ENCODE measurements around the gene CHSY3.
A peak's percentile ranks its signal among the peaks of the same experiment; 100 is the strongest.

The CHSY3 gene

GRCh38 chr5:130106480-130106879 is 202.2 kb downstream of the CHSY3 start:
- TF ChIP-seq CTCF (conservative IDR thresholded peaks at IDR 0.05; ENCODE audit: low read depth, low read length), result no peak
- Histone ChIP-seq H3K4me3 (IDR thresholded peaks at IDR 0.05; ENCODE audit: insufficient read depth, low read depth, low read length) (no peak overlapping the region), H3K4me1 (ENCODE audit: low read depth, poor library complexity, severe bottlenecking) (peaks cover 67% of the 10 kb centered on the region), H3K4me2 (no peak overlapping the region), H3K79me2 (ENCODE audit: insufficient read depth, low read depth) (no peaks in the 10 kb centered on the region), H3K36me3 (ENCODE audit: insufficient read depth) (no peaks in the 10 kb centered on the region), H4K20me1 (ENCODE audit: insufficient read depth) (no peaks in the 10 kb centered on the region), H3K27me3 (ENCODE audit: insufficient read depth, low read depth) (no peaks in the 10 kb centered on the region), H3K9ac (no peak overlapping the region), H2AFZ (ENCODE audit: low read depth) (no peak overlapping the region), H3K27ac (no peak overlapping the region)

GRCh38 chr5:130109152-130109551 is 204.9 kb downstream of the CHSY3 start:
- H3K4me2 ChIP-seq, result peak overlapping the region; percentile 78; the same call in 1 of the 2 replicates
- peak; percentile 75 for TF ChIP-seq CTCF (conservative IDR thresholded peaks at IDR 0.05; ENCODE audit: low read depth, low read length)
- no peak overlapping the region for H2AFZ ChIP-seq (ENCODE audit: low read depth)
- H3K27ac ChIP-seq, result no peak overlapping the region
- no peaks in the 10 kb centered on the region for H3K36me3 ChIP-seq (ENCODE audit: insufficient read depth)
- peaks cover 67% of the 10 kb centered on the region for H3K4me1 ChIP-seq (ENCODE audit: low read depth, poor library complexity, severe bottlenecking)
- H3K79me2 ChIP-seq (ENCODE audit: insufficient read depth, low read depth), result no peaks in the 10 kb centered on the region
- H3K27me3 ChIP-seq (ENCODE audit: insufficient read depth, low read depth), result no peaks in the 10 kb centered on the region; the same call in 1 of the 2 replicates
- no peaks in the 10 kb centered on the region for H4K20me1 ChIP-seq (ENCODE audit: insufficient read depth)
- H3K9ac ChIP-seq, result no peak overlapping the region
- H3K4me3 ChIP-seq (IDR thresholded peaks at IDR 0.05; ENCODE audit: insufficient read depth, low read depth, low read length), result no peak overlapping the region

- Histone ChIP-seq H3K9ac (no peak overlapping the region), H3K27me3 (ENCODE audit: insufficient read depth, low read depth) (no peaks in the 10 kb centered on the region; the same call in 1 of the 2 replicates), H3K4me1 (ENCODE audit: low read depth, poor library complexity, severe bottlenecking) (peaks cover 59% of the 10 kb centered on the region), H3K27ac (peak overlapping the region; percentile 50), H3K36me3 (ENCODE audit: insufficient read depth) (no peaks in the 10 kb centered on the region), H4K20me1 (ENCODE audit: insufficient read depth) (no peaks in the 10 kb centered on the region), H3K4me2 (peak overlapping the region; percentile 78), H3K79me2 (ENCODE audit: insufficient read depth, low read depth) (no peaks in the 10 kb centered on the region), H2AFZ (ENCODE audit: low read depth) (no peak overlapping the region), H3K4me3 (IDR thresholded peaks at IDR 0.05; ENCODE audit: insufficient read depth, low read depth, low read length) (no peak overlapping the region)
- no peak for TF ChIP-seq CTCF (conservative IDR thresholded peaks at IDR 0.05; ENCODE audit: low read depth, low read length)
These were observed 206.1 kb downstream of the CHSY3 start for GRCh38 chr5:130110328-130110727.

GRCh38 chr5:130111746-130112145 is 207.5 kb downstream of the CHSY3 start:
- peaks cover 57% of the 10 kb centered on the region for H3K4me1 ChIP-seq (ENCODE audit: low read depth, poor library complexity, severe bottlenecking)
- TF ChIP-seq CTCF (conservative IDR thresholded peaks at IDR 0.05; ENCODE audit: low read depth, low read length), result no peak

More at GRCh38 chr5:130111746-130112145, 207.5 kb downstream of the CHSY3 start:
- H3K4me3 ChIP-seq (IDR thresholded peaks at IDR 0.05; ENCODE audit: insufficient read depth, low read depth, low read length), result no peak overlapping the region
- peak overlapping the region; percentile 78 for H3K4me2 ChIP-seq
- H3K79me2 ChIP-seq (ENCODE audit: insufficient read depth, low read depth), result no peaks in the 10 kb centered on the region
- peak overlapping the region; percentile 17; the same call in 1 of the 2 replicates for H3K9ac ChIP-seq
- H2AFZ ChIP-seq (ENCODE audit: low read depth), result peak overlapping the region; percentile 36
- no peaks in the 10 kb centered on the region; the same call in 1 of the 2 replicates for H3K27me3 ChIP-seq (ENCODE audit: insufficient read depth, low read depth)
- H4K20me1 ChIP-seq (ENCODE audit: insufficient read depth), result no peaks in the 10 kb centered on the region
- no peaks in the 10 kb centered on the region for H3K36me3 ChIP-seq (ENCODE audit: insufficient read depth)
- peak overlapping the region; percentile 68 for H3K27ac ChIP-seq

Measured in KMS-11 (cell line).